Fibroblast of gingiva (primary cell): Measurements from ENCODE around the gene ZBTB17.
A peak's percentile ranks its signal among the peaks of the same experiment; 100 is the strongest.
"Not testable (repeated sequence)": the region's sequence is repeated elsewhere in the genome, so short reads cannot be mapped to it uniquely, and the experiment has no call there.

ENCODE experiments used
- DNase-seq: peaks from one replicate; pipeline ENCODE4 v3.0.0-alpha.2; 2011; ENCODE audit warnings: low read depth

ZBTB17 gene

DNA sequence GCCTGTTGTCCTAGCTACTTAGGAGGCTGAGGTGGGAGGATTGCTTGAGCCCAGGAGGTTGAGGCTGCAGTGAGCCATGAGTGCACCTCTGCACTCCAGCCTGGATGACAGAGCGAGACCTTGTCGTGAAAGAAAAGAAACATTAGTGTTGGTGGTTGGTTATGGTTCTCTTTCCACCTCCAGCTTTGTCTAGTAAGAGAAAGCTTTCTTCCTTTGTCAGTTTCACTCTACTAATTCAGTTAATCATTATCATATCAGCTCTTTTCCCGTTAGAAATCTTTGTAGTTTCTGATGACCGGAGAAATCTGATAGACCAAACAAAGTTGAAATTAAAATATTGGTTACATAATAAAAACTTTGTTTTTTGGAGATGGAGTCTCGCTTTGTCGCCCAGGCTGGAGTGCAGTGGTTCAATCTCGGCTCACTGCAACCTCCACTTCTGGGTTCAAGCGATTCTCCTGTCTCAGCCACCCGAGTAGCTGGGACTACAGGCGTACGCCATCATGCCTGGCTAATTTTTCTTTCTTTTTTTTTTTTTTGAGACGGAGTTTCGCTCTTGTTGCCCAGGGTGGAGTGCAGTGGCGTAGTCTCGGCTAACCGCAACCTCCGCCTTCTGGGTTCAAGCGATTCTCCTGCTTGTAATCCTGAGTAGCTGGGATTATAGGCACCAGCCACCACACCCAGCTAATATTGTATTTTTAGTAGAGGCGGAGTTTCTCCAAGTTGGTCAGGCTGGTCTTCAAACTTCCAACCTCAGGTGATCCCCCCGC is 78.9 kb downstream of the ZBTB17 start:
- DNase-seq: not testable (repeated sequence)

DNA sequence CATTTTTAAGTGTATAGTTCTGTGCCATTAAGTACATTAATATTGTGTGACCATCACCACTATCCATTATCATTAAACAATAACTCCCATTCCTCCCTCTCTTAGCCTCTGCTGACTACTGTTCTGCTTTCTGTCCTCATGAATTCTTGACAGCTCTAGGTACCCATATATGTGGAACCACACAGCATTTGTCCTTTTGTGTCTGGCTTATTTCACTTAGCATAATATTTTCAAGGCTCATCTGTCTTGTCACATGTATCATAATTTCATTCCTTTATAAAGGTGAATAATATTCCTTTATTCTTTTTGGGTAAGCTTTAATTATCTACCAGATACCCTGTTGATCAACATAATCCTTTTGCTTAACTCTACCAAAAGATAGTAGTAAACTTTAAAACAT is 80.7 kb downstream of the ZBTB17 start:
- no peak for DNase-seq

DNA sequence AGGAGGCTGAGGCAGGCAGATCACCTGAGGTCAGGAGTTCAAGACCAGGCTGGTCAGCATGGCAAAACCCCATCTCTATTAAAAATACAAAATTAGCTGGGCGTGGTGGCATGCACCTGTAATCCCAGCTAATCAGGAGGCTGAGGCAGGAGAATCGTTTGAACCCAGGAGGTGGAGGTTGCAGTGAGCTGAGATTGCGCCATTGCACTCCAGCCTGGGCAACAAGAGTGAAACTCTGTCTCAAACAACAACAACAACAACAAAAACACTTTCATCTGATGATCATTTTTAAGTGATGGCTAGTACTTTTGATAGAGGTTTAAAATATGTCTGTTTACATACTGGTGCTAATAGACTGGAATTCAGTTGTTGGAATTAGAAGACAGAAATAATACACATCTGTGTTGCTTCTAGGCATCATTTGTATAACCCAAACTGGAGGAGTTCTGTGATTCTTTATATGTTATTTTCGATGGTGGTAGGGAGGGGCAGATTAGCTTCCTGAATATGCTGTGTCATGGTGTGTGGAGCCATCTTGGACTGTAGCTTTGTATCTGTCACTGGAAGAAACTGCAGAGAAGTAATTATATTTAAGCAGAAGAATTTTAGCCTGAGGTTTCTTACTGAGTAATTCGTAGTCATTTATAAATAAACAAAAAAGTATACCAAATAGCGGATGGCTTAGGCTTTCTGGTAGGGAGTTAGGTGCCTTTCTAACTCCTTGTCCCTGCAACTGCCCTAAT is 82.9 kb downstream of the ZBTB17 start:
- peak; percentile 77 for DNase-seq
